SU-DHL-6 (cell line): ENCODE results near the gene CLEC1A.

Source experiments
- CTCF ChIP-seq: fragments of 200-600 bp; sonication (generic); IDR thresholded peaks from one replicate; pipeline ENCODE4 v1.5.1; 2017; ENCODE audit warnings: antibody characterized with exemption, mild to moderate bottlenecking, low read length, moderate library complexity; ENCODE audit not compliant: insufficient read depth, poor library complexity, severe bottlenecking
- EZH2phosphoT487 ChIP-seq: fragments of 200-600 bp; sonication (generic), shearing (Covaris generic); conservative IDR thresholded peaks from 2 replicates; pipeline ENCODE4 v1.6.1; 2018; ENCODE audit warnings: mild to moderate bottlenecking, antibody characterized with exemption, low read length, moderate library complexity, mixed read lengths

GRCh38 chr12:10030446-10030845, 68.3 kb downstream of the CLEC1A start, which contains the start of gene CLEC9A:
- no peak for TF ChIP-seq CTCF
- no peak for TF ChIP-seq EZH2phosphoT487
